Panc1 (cell line): Measurements from ENCODE around the gene TCOF1. TPM values are rescaled to one million over a fixed set of nuclear protein-coding genes. Genes with fewer than 3 reads are reported as not detected.

Experiments used
- ATAC-seq: fragments of 200-7000 bp; cut with Tn5 transposase; 2 replicates; pipeline ENCODE4 v1.9.1; 2020; ENCODE audit warnings: mild to moderate bottlenecking, moderate library complexity
- BruUV-seq: library from RNA; stranded (reverse); fragments of 400-500 nt; replicated peaks from 2 replicates; lab custom pipeline; 2021; lab: Mats Ljungman, UMichigan
- CTCF ChIA-PET: fragments of 300-600 bp; sonication (Branson Sonifier 250); formaldehyde crosslinking; loops from one replicate; lab custom pipeline; 2022; ENCODE audit warnings: antibody characterized with exemption; lab: Charles Lee
- POLR2A ChIA-PET: fragments of 300-600 bp; sonication (Branson Sonifier 250); formaldehyde crosslinking; loops from one replicate; lab custom pipeline; 2022; ENCODE audit warnings: antibody characterized with exemption; lab: Charles Lee
- DNase-seq: peaks from one replicate; pipeline ENCODE4 v3.0.0-alpha.2; 2010; ENCODE audit warnings: low read depth, low spot score
- H3K27ac ChIP-seq: 2 replicates; pipeline ENCODE4 v1.5.1; 2011; ENCODE audit warnings: mild to moderate bottlenecking, low read length, inconsistent platforms
- H3K27me3 ChIP-seq: fragments of 200-500 bp; sonication (Bioruptor generic); 2 replicates; pipeline ENCODE4 v1.6.0; 2014; ENCODE audit warnings: low read length, inconsistent platforms; ENCODE audit not compliant: control insufficient read depth, insufficient read depth
- H3K36me3 ChIP-seq: fragments of 200-500 bp; sonication (Bioruptor generic); 2 replicates; pipeline ENCODE4 v1.5.1; 2014; ENCODE audit warnings: inconsistent platforms, mild to moderate bottlenecking, low read length, moderate library complexity; ENCODE audit not compliant: control insufficient read depth, insufficient read depth
- H3K4me1 ChIP-seq: 2 replicates; pipeline ENCODE4 v1.5.1; 2011; ENCODE audit warnings: inconsistent platforms, mild to moderate bottlenecking, low read length, moderate library complexity; ENCODE audit not compliant: control insufficient read depth, insufficient read depth
- H3K4me3 ChIP-seq, 2 experiments: 2 replicates each; pipeline ENCODE4 v1.5.1; 2011 to 2012; ENCODE audit warnings: low read depth in 2 of 2, low read length in 2 of 2, mild to moderate bottlenecking in 2 of 2, inconsistent platforms in 1 of 2, moderate library complexity in 1 of 2
- H3K9me3 ChIP-seq: fragments of 200-500 bp; sonication (Bioruptor generic); 2 replicates; pipeline ENCODE4 v1.5.1; 2014; ENCODE audit warnings: low read depth, mild to moderate bottlenecking, inconsistent platforms, low read length, moderate library complexity; ENCODE audit not compliant: control insufficient read depth, insufficient read depth
- CTCF ChIP-seq: fragments of 450-650 bp; IDR thresholded peaks from 2 replicates; pipeline ENCODE4 v1.5.1; 2017; ENCODE audit warnings: mild to moderate bottlenecking
- POLR2AphosphoS5 ChIP-seq: IDR thresholded peaks from 2 replicates; pipeline ENCODE4 v1.6.1; 2012; ENCODE audit warnings: mild to moderate bottlenecking, low read depth, low read length, moderate library complexity
- SIN3A ChIP-seq: IDR thresholded peaks from 2 replicates; pipeline ENCODE4 v1.6.1; 2012; ENCODE audit warnings: low read depth, mild to moderate bottlenecking, low read length, moderate library complexity, borderline replicate concordance; ENCODE audit not compliant: insufficient read depth
- TCF7L2 ChIP-seq: IDR thresholded peaks from 2 replicates; pipeline ENCODE4 v1.6.1; 2011; ENCODE audit warnings: mild to moderate bottlenecking, low read depth, low read length, inconsistent platforms
- in situ Hi-C: cut with HindIII; loops from 2 replicates; pipeline ENCODE4 v1.10.0; 2016; ENCODE audit warnings: low sequenced_read_pairs, low pct_unique_long_range_greater_than_20kb
- intact Hi-C: fragments of 100-400 bp; cut with micrococcal nuclease; formaldehyde crosslinking; loops from one replicate; pipeline ENCODE4 v1.10.0; 2022; ENCODE audit not compliant: unreplicated experiment
- total RNA-seq: library from RNA; stranded (reverse); gene quantifications from one replicate; pipeline ENCODE4 v1.2.1, GENCODE V29; 2021; ENCODE audit not compliant: unreplicated experiment
- TF ChIP-seq, protein P1 (sequence below), 2 experiments: IDR thresholded peaks; 2 replicates each; pipeline ENCODE4 v1.6.1; 2011 to 2012; ENCODE audit warnings: low read depth in 2 of 2, control low read depth in 1 of 2, low read length in 1 of 2, mild to moderate bottlenecking in 1 of 2, moderate library complexity in 1 of 2; ENCODE audit not compliant: insufficient read depth in 1 of 2

The TCOF1 gene
- total RNA-seq, 1 experiment from 2014 or later = 92.8 TPM

DNA sequence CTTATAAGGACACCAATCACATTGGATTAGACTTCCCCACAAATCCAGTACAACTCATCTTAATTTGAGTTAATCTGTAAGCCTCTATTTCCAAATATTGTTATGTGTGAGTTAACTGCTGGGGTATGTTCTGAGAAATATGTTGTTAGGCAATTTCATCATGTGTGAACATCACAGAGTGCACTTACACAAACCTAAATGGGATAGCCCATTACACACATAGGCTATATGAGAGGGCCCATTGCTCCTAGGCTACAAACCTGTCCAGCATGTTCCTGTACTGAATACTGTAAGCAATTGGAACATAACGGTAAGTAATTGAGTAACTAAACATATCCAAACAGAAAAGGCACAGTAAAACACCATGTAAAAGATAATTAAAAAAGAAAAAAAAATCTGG is 35.7 kb upstream of the TCOF1 start:
- intact Hi-C loops (no loop called here), in situ Hi-C loops (no loop called here)
- Histone ChIP-seq H3K27ac (no peak overlapping the region), H3K27me3 (no peaks in the 10 kb centered on the region), H3K4me3 (no peak overlapping the region), H3K9me3 (no peaks in the 10 kb centered on the region; the same call in 1 of the 2 replicates), H3K36me3 (no peaks in the 10 kb centered on the region), H3K4me1 (peaks cover 40% of the 10 kb centered on the region)
- DNase-seq (no peak), ATAC-seq (no peak)
- ChIA-PET CTCF (no interaction called here), POLR2A (no interaction called here)
- BruUV-seq = no TSS peak
- TF ChIP-seq POLR2AphosphoS5 (no peak), CTCF (no peak), SIN3A (no peak), TCF7L2 (no peak)
- TF ChIP-seq, protein P1, sequence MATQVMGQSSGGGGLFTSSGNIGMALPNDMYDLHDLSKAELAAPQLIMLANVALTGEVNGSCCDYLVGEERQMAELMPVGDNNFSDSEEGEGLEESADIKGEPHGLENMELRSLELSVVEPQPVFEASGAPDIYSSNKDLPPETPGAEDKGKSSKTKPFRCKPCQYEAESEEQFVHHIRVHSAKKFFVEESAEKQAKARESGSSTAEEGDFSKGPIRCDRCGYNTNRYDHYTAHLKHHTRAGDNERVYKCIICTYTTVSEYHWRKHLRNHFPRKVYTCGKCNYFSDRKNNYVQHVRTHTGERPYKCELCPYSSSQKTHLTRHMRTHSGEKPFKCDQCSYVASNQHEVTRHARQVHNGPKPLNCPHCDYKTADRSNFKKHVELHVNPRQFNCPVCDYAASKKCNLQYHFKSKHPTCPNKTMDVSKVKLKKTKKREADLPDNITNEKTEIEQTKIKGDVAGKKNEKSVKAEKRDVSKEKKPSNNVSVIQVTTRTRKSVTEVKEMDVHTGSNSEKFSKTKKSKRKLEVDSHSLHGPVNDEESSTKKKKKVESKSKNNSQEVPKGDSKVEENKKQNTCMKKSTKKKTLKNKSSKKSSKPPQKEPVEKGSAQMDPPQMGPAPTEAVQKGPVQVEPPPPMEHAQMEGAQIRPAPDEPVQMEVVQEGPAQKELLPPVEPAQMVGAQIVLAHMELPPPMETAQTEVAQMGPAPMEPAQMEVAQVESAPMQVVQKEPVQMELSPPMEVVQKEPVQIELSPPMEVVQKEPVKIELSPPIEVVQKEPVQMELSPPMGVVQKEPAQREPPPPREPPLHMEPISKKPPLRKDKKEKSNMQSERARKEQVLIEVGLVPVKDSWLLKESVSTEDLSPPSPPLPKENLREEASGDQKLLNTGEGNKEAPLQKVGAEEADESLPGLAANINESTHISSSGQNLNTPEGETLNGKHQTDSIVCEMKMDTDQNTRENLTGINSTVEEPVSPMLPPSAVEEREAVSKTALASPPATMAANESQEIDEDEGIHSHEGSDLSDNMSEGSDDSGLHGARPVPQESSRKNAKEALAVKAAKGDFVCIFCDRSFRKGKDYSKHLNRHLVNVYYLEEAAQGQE (IDR thresholded peaks at IDR 0.05; ENCODE audit: insufficient read depth in 1 of 2, low read depth in 2 of 2, low read length in 1 of 2) = no peak

- intact Hi-C loops = no loop called here
- no peaks in the 10 kb centered on the region for H3K27me3 ChIP-seq
- H3K36me3 ChIP-seq = no peaks in the 10 kb centered on the region
- H3K4me3 ChIP-seq = no peak overlapping the region
- ATAC-seq = no peak
- no peak for DNase-seq
- no peak overlapping the region for H3K27ac ChIP-seq
- peaks cover 36% of the 10 kb centered on the region for H3K4me1 ChIP-seq
- in situ Hi-C loops = no loop called here
- TF ChIP-seq POLR2AphosphoS5 (no peak), TCF7L2 (no peak), SIN3A (no peak)
- POLR2A ChIA-PET = no interaction called here
- no TSS peak for BruUV-seq
- CTCF ChIA-PET = interaction anchor here (0.5 kb wide), 1 partner anchor 757 kb away, joined by 4 read pairs; no protein-coding TSS in a partner anchor
- no peaks in the 10 kb centered on the region; the same call in 1 of the 2 replicates for H3K9me3 ChIP-seq
These were observed 35.3 kb upstream of the TCOF1 start for GRCh38 chr5:150322202-150322601.

GRCh38 chr5:150323092-150323491 is 34.4 kb upstream of the TCOF1 start:
- BruUV-seq = no TSS peak
- intact Hi-C loops = no loop called here
- no peaks in the 10 kb centered on the region for H3K36me3 ChIP-seq
- CTCF ChIA-PET = interaction anchor here (0.5 kb wide), 1 partner anchor 758 kb away, joined by 4 read pairs; no protein-coding TSS in a partner anchor
- peaks cover 27% of the 10 kb centered on the region for H3K4me1 ChIP-seq
- no peak for DNase-seq
- in situ Hi-C loops = no loop called here
- ATAC-seq = no peak
- H3K27me3 ChIP-seq = no peaks in the 10 kb centered on the region
- no peak overlapping the region for H3K27ac ChIP-seq
- TF ChIP-seq, protein P1 (IDR thresholded peaks at IDR 0.05; ENCODE audit: insufficient read depth in 1 of 2, low read depth in 2 of 2, low read length in 1 of 2) = no peak
- TF ChIP-seq TCF7L2 = no peak
- TF ChIP-seq POLR2AphosphoS5 = no peak
- no peak for TF ChIP-seq CTCF
- TF ChIP-seq SIN3A = no peak
- H3K4me3 ChIP-seq = no peak overlapping the region
- H3K9me3 ChIP-seq = no peaks in the 10 kb centered on the region; the same call in 1 of the 2 replicates
- POLR2A ChIA-PET = no interaction called here
